HepG2 (cell line): Measurements from ENCODE around the gene TUFM. TPM values are rescaled to one million over a fixed set of nuclear protein-coding genes. Genes with fewer than 3 reads are reported as not detected.

ENCODE experiments used
- ASH2L ChIP-seq: fragments of 300-600, 200-600 bp; sonication (generic); IDR thresholded peaks from 2 replicates; pipeline ENCODE4 v1.7.0; 2017; ENCODE audit warnings: low read depth, mild to moderate bottlenecking, moderate library complexity, mixed read lengths, low read length; ENCODE audit not compliant: insufficient read length
- CENPX ChIP-seq: sonication (generic); formaldehyde crosslinking; IDR thresholded peaks from 2 replicates; pipeline ENCODE4 v1.9.0; 2021; ENCODE audit warnings: mild to moderate bottlenecking, missing genetic modification reagents, moderate library complexity
- DNMT3B ChIP-seq: conservative IDR thresholded peaks from 2 replicates; pipeline ENCODE4 v1.6.1; 2016; ENCODE audit warnings: missing biosample characterization, control low read depth
- DZIP1 ChIP-seq: sonication (generic); formaldehyde crosslinking; IDR thresholded peaks from 2 replicates; pipeline ENCODE4 v1.5.0; 2020; ENCODE audit warnings: mild to moderate bottlenecking, missing genetic modification reagents
- EP300 ChIP-seq, 3 experiments: sonication (generic) in 1 of 3; formaldehyde crosslinking in 1 of 3; IDR thresholded peaks; 2 replicates each; pipeline versions ENCODE4 v1.5.1 to v1.6.1; 2011 to 2020; ENCODE audit warnings: low read depth in 2 of 3, low read length in 2 of 3, borderline replicate concordance in 1 of 3, improper control_type of control experiment in 1 of 3, mild to moderate bottlenecking in 1 of 3, missing genetic modification reagents in 1 of 3, moderate library complexity in 1 of 3
- HNF4G ChIP-seq, 2 experiments: sonication (generic) in 1 of 2; formaldehyde crosslinking in 1 of 2; IDR thresholded peaks; 2 replicates each; pipeline versions ENCODE4 v1.4.0 to v1.6.1; 2011 to 2020; ENCODE audit warnings: borderline replicate concordance in 2 of 2, low read depth in 2 of 2, mild to moderate bottlenecking in 2 of 2, low read length in 1 of 2, missing genetic modification reagents in 1 of 2, moderate library complexity in 1 of 2
- KDM6A ChIP-seq: IDR thresholded peaks from 2 replicates; pipeline ENCODE4 v1.6.1; 2016; ENCODE audit warnings: low read depth
- LBX2 ChIP-seq: sonication (generic); formaldehyde crosslinking; IDR thresholded peaks from 2 replicates; pipeline ENCODE4 v1.5.0; 2020; ENCODE audit warnings: missing genetic modification reagents, mild to moderate bottlenecking, borderline replicate concordance
- LCORL ChIP-seq, 2 experiments: fragments of 450-650 bp in 1 of 2; sonication (generic) in 1 of 2; formaldehyde crosslinking in 1 of 2; IDR thresholded peaks; 2 replicates each; pipeline versions ENCODE4 v1.5.0 to v1.6.1; 2017 to 2020; ENCODE audit warnings: antibody characterized with exemption in 1 of 2, missing genetic modification reagents in 1 of 2
- PRPF4 ChIP-seq: fragments of 200-400 bp; formaldehyde crosslinking; IDR thresholded peaks from 2 replicates; pipeline ENCODE4 v1.6.1; 2016; ENCODE audit warnings: low read length, low read depth; ENCODE audit not compliant: poor library complexity, severe bottlenecking
- RFX1 ChIP-seq: fragments of 450-650 bp; IDR thresholded peaks from 2 replicates; pipeline ENCODE4 v1.6.1; 2017
- RFX5 ChIP-seq: IDR thresholded peaks from 2 replicates; pipeline ENCODE4 v1.6.1; 2011; ENCODE audit warnings: low read depth, low read length, improper control_type of control experiment
- SP4 ChIP-seq: sonication (generic); formaldehyde crosslinking; IDR thresholded peaks from 2 replicates; pipeline ENCODE4 v1.8.1; 2023; ENCODE audit warnings: mild to moderate bottlenecking, missing genetic modification reagents
- TEAD2 ChIP-seq: sonication (generic); formaldehyde crosslinking; IDR thresholded peaks from 2 replicates; pipeline ENCODE4 v1.9.0; 2021; ENCODE audit warnings: missing genetic modification reagents
- ZGPAT ChIP-seq: IDR thresholded peaks from 2 replicates; pipeline ENCODE4 v1.6.1; 2016; ENCODE audit warnings: mild to moderate bottlenecking
- ZNF180 ChIP-seq: sonication (generic); formaldehyde crosslinking; IDR thresholded peaks from 2 replicates; pipeline ENCODE4 v1.4.0; 2020; ENCODE audit warnings: low read depth, missing genetic modification reagents, borderline replicate concordance
- ZNF20 ChIP-seq: sonication (generic); formaldehyde crosslinking; IDR thresholded peaks from 2 replicates; pipeline ENCODE4 v1.4.0; 2020; ENCODE audit warnings: mild to moderate bottlenecking, moderate library complexity, missing genetic modification reagents
- ZNF432 ChIP-seq: sonication (generic); formaldehyde crosslinking; IDR thresholded peaks from 2 replicates; pipeline ENCODE4 v1.5.0; 2020; ENCODE audit warnings: missing genetic modification reagents, mild to moderate bottlenecking, borderline replicate concordance
- ZNF441 ChIP-seq: sonication (generic); formaldehyde crosslinking; IDR thresholded peaks from 2 replicates; pipeline ENCODE4 v1.7.0; 2021; ENCODE audit warnings: missing genetic modification reagents, borderline replicate concordance
- ZNF451 ChIP-seq: sonication (generic); formaldehyde crosslinking; IDR thresholded peaks from 2 replicates; pipeline ENCODE4 v1.5.0; 2020; ENCODE audit warnings: mild to moderate bottlenecking, missing genetic modification reagents
- ZNF629 ChIP-seq: sonication (generic); formaldehyde crosslinking; conservative IDR thresholded peaks from 2 replicates; pipeline ENCODE4 v1.5.0; 2020; ENCODE audit warnings: missing genetic modification reagents
- ZNF652 ChIP-seq: IDR thresholded peaks from 2 replicates; pipeline ENCODE4 v1.6.1; 2016; ENCODE audit warnings: low read depth, borderline replicate concordance
- ZNF883 ChIP-seq: sonication (generic); formaldehyde crosslinking; IDR thresholded peaks from 2 replicates; pipeline ENCODE4 v1.5.1; 2020; ENCODE audit warnings: mild to moderate bottlenecking, missing genetic modification reagents; ENCODE audit errors: not compliant biosample characterization
- polyA plus RNA-seq, 8 experiments: library from polyadenylated mRNA; depleted of rRNA in 3 of 8; stranded (reverse) in 7 of 8; unstranded in 1 of 8; fragments of >200 nt; fragmentation: Illumina TruSeq in 4 of 8; extraction: Trizol in 4 of 8; gene quantifications; 2 replicates each; pipeline versions ENCODE4 v1.2.1 to v1.2.3, GENCODE V29; 2011 to 2016; ENCODE audit warnings: low read depth in 4 of 8, missing spikeins in 1 of 8, mixed read lengths in 1 of 8; ENCODE audit not compliant: insufficient read depth in 1 of 8
- total RNA-seq, 5 experiments: library from RNA; depleted of rRNA; stranded (reverse); fragments of >200 nt; fragmentation: Illumina TruSeq; extraction: Trizol; gene quantifications; 2 replicates each; pipeline ENCODE4 v1.2.3, GENCODE V29; 2016; ENCODE audit warnings: low read depth in 1 of 5
- TF ChIP-seq, protein P1 (sequence below): sonication (generic); formaldehyde crosslinking; IDR thresholded peaks from 2 replicates; pipeline ENCODE4 v1.4.0; 2020; ENCODE audit warnings: low read depth, mild to moderate bottlenecking, missing genetic modification reagents

TUFM gene
- total and polyA plus RNA-seq, 2 of the 13 experiments (the other 11 are each of a cell fraction or from before 2014, with no cell fraction given), result 206 to 298 TPM

DNA sequence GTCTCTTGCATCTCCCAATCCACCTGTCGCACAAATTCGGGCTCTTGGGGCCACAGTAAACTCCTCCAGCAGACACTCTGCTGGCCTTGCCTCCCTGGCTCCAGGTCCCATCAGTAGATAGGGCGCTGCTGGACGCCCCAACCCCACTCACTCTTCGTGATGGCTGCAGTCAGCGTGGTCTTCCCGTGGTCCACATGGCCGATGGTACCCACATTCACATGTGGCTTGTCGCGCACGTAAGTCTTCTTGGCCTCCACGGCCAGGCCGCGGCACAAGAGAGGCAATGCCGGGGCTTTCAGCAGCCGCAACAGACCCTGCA, 428 bp downstream of the TUFM start (continued):
- TF ChIP-seq, protein P1, sequence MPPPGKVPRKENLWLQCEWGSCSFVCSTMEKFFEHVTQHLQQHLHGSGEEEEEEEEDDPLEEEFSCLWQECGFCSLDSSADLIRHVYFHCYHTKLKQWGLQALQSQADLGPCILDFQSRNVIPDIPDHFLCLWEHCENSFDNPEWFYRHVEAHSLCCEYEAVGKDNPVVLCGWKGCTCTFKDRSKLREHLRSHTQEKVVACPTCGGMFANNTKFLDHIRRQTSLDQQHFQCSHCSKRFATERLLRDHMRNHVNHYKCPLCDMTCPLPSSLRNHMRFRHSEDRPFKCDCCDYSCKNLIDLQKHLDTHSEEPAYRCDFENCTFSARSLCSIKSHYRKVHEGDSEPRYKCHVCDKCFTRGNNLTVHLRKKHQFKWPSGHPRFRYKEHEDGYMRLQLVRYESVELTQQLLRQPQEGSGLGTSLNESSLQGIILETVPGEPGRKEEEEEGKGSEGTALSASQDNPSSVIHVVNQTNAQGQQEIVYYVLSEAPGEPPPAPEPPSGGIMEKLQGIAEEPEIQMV (CRISPR knock-in tag), result no peak
- TF ChIP-seq ZNF883, result no peak
- no peak for TF ChIP-seq SP4 (CRISPR knock-in tag)
- TF ChIP-seq ZNF451 (CRISPR knock-in tag), result no peak
- TF ChIP-seq HNF4G (IDR thresholded peaks at IDR 0.05; ENCODE audit: borderline replicate concordance, low read depth, low read length), result no peak
- TF ChIP-seq HNF4G (CRISPR knock-in tag; IDR thresholded peaks at IDR 0.05; ENCODE audit: borderline replicate concordance, low read depth), result no peak
- TF ChIP-seq PRPF4, result no peak
- TF ChIP-seq ZGPAT (CRISPR knock-in tag), result no peak
- no peak for TF ChIP-seq DNMT3B (CRISPR knock-in tag)
- no peak for TF ChIP-seq ASH2L
- no peak for TF ChIP-seq EP300 (IDR thresholded peaks at IDR 0.05; ENCODE audit: low read depth in 2 of 2, low read length in 2 of 2)
- peak; percentile 15; the same call in 1 of the 2 replicates for TF ChIP-seq EP300 (CRISPR knock-in tag; IDR thresholded peaks at IDR 0.05; ENCODE audit: borderline replicate concordance)
- no peak for TF ChIP-seq CENPX
- no peak for TF ChIP-seq ZNF20 (CRISPR knock-in tag)
- peak; percentile 78; the same call in 1 of the 2 replicates for TF ChIP-seq LBX2 (CRISPR knock-in tag)
- TF ChIP-seq ZNF652, result no peak
- TF ChIP-seq ZNF432, result no peak
- TF ChIP-seq DZIP1 (CRISPR knock-in tag), result peak; percentile 14; the same call in 1 of the 2 replicates
- no peak for TF ChIP-seq TEAD2 (CRISPR knock-in tag)
- TF ChIP-seq ZNF441 (CRISPR knock-in tag), result no peak
- no peak for TF ChIP-seq LCORL (IDR thresholded peaks at IDR 0.05)
- no peak for TF ChIP-seq LCORL (CRISPR knock-in tag; IDR thresholded peaks at IDR 0.05)
- no peak for TF ChIP-seq ZNF180 (CRISPR knock-in tag)
- no peak for TF ChIP-seq ZNF629
- no peak for TF ChIP-seq KDM6A
- TF ChIP-seq RFX1, result no peak
- no peak for TF ChIP-seq RFX5
